HAP-1 (cell line): Measurements from ENCODE around the gene CRADD.
"Not testable (repeated sequence)": the region's sequence is repeated elsewhere in the genome, so short reads cannot be mapped to it uniquely, and the experiment has no call there.

Experiments used
- DNase-seq, 2 experiments: peaks; one replicate each; pipeline ENCODE4 v3.0.0-alpha.2; 2016 to 2020; ENCODE audit warnings: low spot score in 2 of 2
- H3K27me3 ChIP-seq: fragments of 250-450 bp; sonication (Bioruptor Pico); 2 replicates; pipeline ENCODE4 v1.5.1; 2020; ENCODE audit warnings: low read depth, mild to moderate bottlenecking, moderate library complexity
- H3K36me3 ChIP-seq: fragments of 250-450 bp; sonication (Bioruptor Pico); replicated peaks from 2 replicates; pipeline ENCODE4 v1.5.1; 2020; ENCODE audit warnings: mild to moderate bottlenecking
- H3K4me1 ChIP-seq: fragments of 250-450 bp; sonication (Bioruptor Pico); 2 replicates; pipeline ENCODE4 v1.5.1; 2020; ENCODE audit warnings: mild to moderate bottlenecking
- H3K4me3 ChIP-seq: fragments of 250-450 bp; sonication (Bioruptor Pico); 2 replicates; pipeline ENCODE4 v1.5.1; 2020; ENCODE audit warnings: mild to moderate bottlenecking, moderate library complexity
- H3K9me3 ChIP-seq: fragments of 250-450 bp; sonication (Bioruptor Pico); 2 replicates; pipeline ENCODE4 v1.5.1; 2020; ENCODE audit warnings: mild to moderate bottlenecking, moderate library complexity
- in situ Hi-C: fragments of 300-500 bp; cut with MboI; formaldehyde crosslinking; loops from 3 replicates; pipeline ENCODE4 v1.14.3; 2020; ENCODE audit warnings: low sequenced_read_pairs, inconsistent platforms, mixed read lengths

Gene CRADD

GRCh38 chr12:93677195-93678064 lies at the start of gene CRADD:
CRADD (plus strand) TSS chr12:93677375.
- in situ Hi-C loops, result no loop called here
- H3K9me3 ChIP-seq, result no peaks in the 10 kb centered on the region
- peak; percentile 88 to 95 for DNase-seq
- H3K27me3 ChIP-seq, result no peaks in the 10 kb centered on the region
- H3K4me3 ChIP-seq, result peak within 1 kb of the TSS; percentile 55
- no peaks in the 10 kb centered on the region for H3K36me3 ChIP-seq
- H3K4me1 ChIP-seq, result peaks cover 30% of the 10 kb centered on the region

- in situ Hi-C loops, result no loop called here
- H3K36me3 ChIP-seq, result no peaks in the 10 kb centered on the region
- H3K4me3 ChIP-seq, result no peak overlapping the region
- DNase-seq, result no peak
- no peaks in the 10 kb centered on the region for H3K9me3 ChIP-seq
- H3K27me3 ChIP-seq, result no peaks in the 10 kb centered on the region
- H3K4me1 ChIP-seq, result peaks cover 1% of the 10 kb centered on the region
Observed at GRCh38 chr12:93632383-93632782, 44.8 kb upstream of the CRADD start.

DNA sequence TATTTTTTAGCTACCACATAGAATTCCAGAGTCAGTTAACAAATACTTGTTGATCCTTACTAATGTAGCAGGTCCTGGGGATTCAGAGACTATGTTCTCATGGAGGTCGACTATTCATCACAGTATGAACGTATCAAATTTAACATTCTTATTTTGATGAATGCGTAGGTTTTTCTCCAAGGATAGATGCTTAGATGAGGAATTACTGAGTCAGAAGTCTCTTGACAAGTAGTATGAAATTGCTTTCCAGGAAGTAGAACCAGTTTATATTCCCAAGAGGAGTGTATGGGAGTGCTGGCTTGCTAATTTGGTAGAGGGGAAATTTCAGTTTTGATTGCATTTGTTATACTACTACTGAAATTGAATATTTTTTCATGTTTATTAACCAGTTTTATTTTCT lies 42.8 kb upstream of the CRADD start:
- in situ Hi-C loops, result no loop called here

GRCh38 chr12:93636708-93637107 lies 40.5 kb upstream of the CRADD start:
- Histone ChIP-seq H3K36me3 (no peaks in the 10 kb centered on the region), H3K4me3 (no peak overlapping the region), H3K9me3 (no peaks in the 10 kb centered on the region), H3K27me3 (no peaks in the 10 kb centered on the region), H3K4me1 (peaks cover 16% of the 10 kb centered on the region)
- in situ Hi-C loops, result no loop called here
- no peak for DNase-seq

More for the DNA sequence above, 42.8 kb upstream of the CRADD start:
- Histone ChIP-seq H3K9me3 (no peaks in the 10 kb centered on the region), H3K36me3 (no peaks in the 10 kb centered on the region), H3K4me1 (peaks cover 16% of the 10 kb centered on the region), H3K4me3 (no peak overlapping the region), H3K27me3 (no peaks in the 10 kb centered on the region)
- no peak for DNase-seq

DNA sequence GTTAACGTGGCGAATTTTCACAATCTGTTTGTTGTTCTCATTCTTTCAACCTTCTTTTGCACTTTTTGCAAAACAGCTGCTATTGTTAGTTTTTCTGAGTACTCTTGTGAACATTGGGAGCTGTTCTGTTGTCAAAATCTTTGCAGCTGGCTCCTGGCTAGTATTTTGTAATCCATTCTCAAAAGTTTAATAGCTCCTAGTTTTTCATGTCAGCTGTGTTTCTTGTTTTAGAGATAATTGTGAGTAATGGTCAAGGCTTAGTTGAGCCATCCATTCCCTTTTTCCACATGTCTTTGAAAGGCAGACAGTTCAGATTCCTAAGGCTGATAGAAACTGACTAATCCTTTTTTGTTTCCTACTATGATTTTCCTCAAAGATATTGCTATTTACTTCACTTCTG lies 39.1 kb upstream of the CRADD start:
- in situ Hi-C loops, result no loop called here
- Histone ChIP-seq H3K4me1 (peaks cover 16% of the 10 kb centered on the region), H3K9me3 (no peaks in the 10 kb centered on the region), H3K27me3 (no peaks in the 10 kb centered on the region), H3K4me3 (no peak overlapping the region), H3K36me3 (no peaks in the 10 kb centered on the region)
- DNase-seq, result peak; percentile 32 to 58

GRCh38 chr12:93638954-93639353 lies 38.2 kb upstream of the CRADD start:
- no peak overlapping the region for H3K4me3 ChIP-seq
- no peaks in the 10 kb centered on the region for H3K36me3 ChIP-seq
- in situ Hi-C loops, result no loop called here

GRCh38 chr12:93639406-93639805 lies 37.8 kb upstream of the CRADD start:
- in situ Hi-C loops, result no loop called here
- Histone ChIP-seq H3K9me3 (no peaks in the 10 kb centered on the region), H3K27me3 (no peaks in the 10 kb centered on the region), H3K36me3 (no peaks in the 10 kb centered on the region), H3K4me3 (no peak overlapping the region), H3K4me1 (peaks cover 16% of the 10 kb centered on the region)
- no peak for DNase-seq

More at GRCh38 chr12:93638954-93639353, 38.2 kb upstream of the CRADD start:
- peaks cover 16% of the 10 kb centered on the region for H3K4me1 ChIP-seq
- no peaks in the 10 kb centered on the region for H3K27me3 ChIP-seq
- no peaks in the 10 kb centered on the region for H3K9me3 ChIP-seq
- DNase-seq, result no peak

- H3K27me3 ChIP-seq, H3K4me3 ChIP-seq, in situ Hi-C loops, H3K36me3 ChIP-seq, H3K9me3 ChIP-seq, DNase-seq: not testable (repeated sequence)
- peaks cover 16% of the 10 kb centered on the region for H3K4me1 ChIP-seq
Observed at GRCh38 chr12:93641380-93641779, 35.8 kb upstream of the CRADD start.

- H3K4me3 ChIP-seq, result no peak overlapping the region
- no peaks in the 10 kb centered on the region for H3K36me3 ChIP-seq
- H3K4me1 ChIP-seq, result peaks cover 11% of the 10 kb centered on the region
- H3K9me3 ChIP-seq, result no peaks in the 10 kb centered on the region
- no peak for DNase-seq
- in situ Hi-C loops, result no loop called here
- no peaks in the 10 kb centered on the region for H3K27me3 ChIP-seq
Observed at GRCh38 chr12:93642751-93643150, 34.4 kb upstream of the CRADD start.

DNA sequence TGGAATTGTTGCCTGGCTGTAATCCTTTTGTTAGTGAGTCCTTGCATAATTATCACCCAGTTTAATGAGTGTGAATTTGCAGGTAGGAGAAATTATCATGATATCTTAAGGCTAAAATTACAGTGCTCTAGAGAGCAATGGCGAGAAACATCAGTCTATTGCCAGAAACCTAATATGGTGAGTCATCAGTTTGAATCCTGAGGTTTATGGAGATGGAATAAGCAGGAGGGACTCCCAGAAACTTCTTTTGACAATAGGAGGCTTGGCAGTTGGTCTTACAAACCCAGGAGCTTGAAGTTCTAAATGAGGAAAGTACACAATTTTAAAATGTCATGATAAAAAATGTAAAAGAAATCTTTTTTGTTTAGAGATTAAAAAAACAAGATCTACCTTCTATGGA lies 31.5 kb upstream of the CRADD start:
- Histone ChIP-seq H3K9me3 (no peaks in the 10 kb centered on the region), H3K4me1 (no peaks in the 10 kb centered on the region; the same call in 1 of the 2 replicates), H3K36me3 (no peaks in the 10 kb centered on the region), H3K27me3 (no peaks in the 10 kb centered on the region), H3K4me3 (no peak overlapping the region)
- DNase-seq, result no peak
- in situ Hi-C loops, result no loop called here

DNA sequence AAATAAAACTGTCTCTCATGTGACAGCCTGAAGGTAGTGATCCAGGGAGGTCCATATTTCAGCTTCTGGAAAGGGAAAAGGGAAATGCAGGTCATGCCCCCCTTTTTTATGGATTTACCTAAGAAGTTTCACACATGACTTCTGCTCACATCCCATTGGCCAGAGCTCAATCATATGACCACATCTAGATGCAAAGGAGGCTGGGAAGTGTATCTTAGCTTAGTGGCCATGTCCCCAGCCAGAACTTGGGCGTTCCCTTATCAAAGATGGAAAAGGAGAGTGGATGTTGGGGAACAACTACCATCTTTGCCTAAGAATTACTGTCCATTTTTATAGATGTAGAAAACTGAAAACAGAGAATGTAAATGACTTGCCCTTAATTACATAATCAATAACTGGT lies 26.5 kb upstream of the CRADD start:
- no peaks in the 10 kb centered on the region; the same call in 1 of the 2 replicates for H3K4me1 ChIP-seq
- H3K27me3 ChIP-seq, result no peaks in the 10 kb centered on the region
- in situ Hi-C loops, result no loop called here
- no peak overlapping the region for H3K4me3 ChIP-seq
- H3K9me3 ChIP-seq, result no peaks in the 10 kb centered on the region
- DNase-seq, result no peak
- H3K36me3 ChIP-seq, result no peaks in the 10 kb centered on the region

- no peaks in the 10 kb centered on the region for H3K9me3 ChIP-seq
- DNase-seq, result no peak
- H3K4me3 ChIP-seq, result no peak overlapping the region
- H3K4me1 ChIP-seq, result no peaks in the 10 kb centered on the region
- in situ Hi-C loops, result no loop called here
- H3K27me3 ChIP-seq, result no peaks in the 10 kb centered on the region
- H3K36me3 ChIP-seq, result no peaks in the 10 kb centered on the region
Observed at GRCh38 chr12:93653079-93653478, 24.1 kb upstream of the CRADD start.

- Histone ChIP-seq H3K4me3 (no peak overlapping the region), H3K36me3 (no peaks in the 10 kb centered on the region), H3K4me1 (no peaks in the 10 kb centered on the region), H3K27me3 (no peaks in the 10 kb centered on the region), H3K9me3 (no peaks in the 10 kb centered on the region)
- in situ Hi-C loops, result no loop called here
- no peak for DNase-seq
Observed at GRCh38 chr12:93653712-93654111, 23.5 kb upstream of the CRADD start.

- Histone ChIP-seq H3K36me3 (no peaks in the 10 kb centered on the region), H3K9me3 (no peaks in the 10 kb centered on the region), H3K4me1 (no peaks in the 10 kb centered on the region), H3K4me3 (no peak overlapping the region), H3K27me3 (no peaks in the 10 kb centered on the region)
- DNase-seq, result no peak
- in situ Hi-C loops, result no loop called here
Observed at GRCh38 chr12:93654421-93654820, 22.8 kb upstream of the CRADD start.
